ENCODE results near the gene MRPL17.

- no peak for TF ChIP-seq CTCF (IDR thresholded peaks at IDR 0.05)
- TF ChIP-seq EP300 (IDR thresholded peaks at IDR 0.05) = no peak
- TF ChIP-seq POLR2A (IDR thresholded peaks at IDR 0.05) = no peak
- TF ChIP-seq POLR2AphosphoS5 (IDR thresholded peaks at IDR 0.05) = no peak
These were observed 2.9 kb upstream of the MRPL17 start for GRCh38 chr11:6686006-6686405.
